ENCODE results near the gene C2orf80.
"Not testable (repeated sequence)": the region's sequence is repeated elsewhere in the genome, so short reads cannot be mapped to it uniquely, and the experiment has no call there.

The C2orf80 gene

DNA sequence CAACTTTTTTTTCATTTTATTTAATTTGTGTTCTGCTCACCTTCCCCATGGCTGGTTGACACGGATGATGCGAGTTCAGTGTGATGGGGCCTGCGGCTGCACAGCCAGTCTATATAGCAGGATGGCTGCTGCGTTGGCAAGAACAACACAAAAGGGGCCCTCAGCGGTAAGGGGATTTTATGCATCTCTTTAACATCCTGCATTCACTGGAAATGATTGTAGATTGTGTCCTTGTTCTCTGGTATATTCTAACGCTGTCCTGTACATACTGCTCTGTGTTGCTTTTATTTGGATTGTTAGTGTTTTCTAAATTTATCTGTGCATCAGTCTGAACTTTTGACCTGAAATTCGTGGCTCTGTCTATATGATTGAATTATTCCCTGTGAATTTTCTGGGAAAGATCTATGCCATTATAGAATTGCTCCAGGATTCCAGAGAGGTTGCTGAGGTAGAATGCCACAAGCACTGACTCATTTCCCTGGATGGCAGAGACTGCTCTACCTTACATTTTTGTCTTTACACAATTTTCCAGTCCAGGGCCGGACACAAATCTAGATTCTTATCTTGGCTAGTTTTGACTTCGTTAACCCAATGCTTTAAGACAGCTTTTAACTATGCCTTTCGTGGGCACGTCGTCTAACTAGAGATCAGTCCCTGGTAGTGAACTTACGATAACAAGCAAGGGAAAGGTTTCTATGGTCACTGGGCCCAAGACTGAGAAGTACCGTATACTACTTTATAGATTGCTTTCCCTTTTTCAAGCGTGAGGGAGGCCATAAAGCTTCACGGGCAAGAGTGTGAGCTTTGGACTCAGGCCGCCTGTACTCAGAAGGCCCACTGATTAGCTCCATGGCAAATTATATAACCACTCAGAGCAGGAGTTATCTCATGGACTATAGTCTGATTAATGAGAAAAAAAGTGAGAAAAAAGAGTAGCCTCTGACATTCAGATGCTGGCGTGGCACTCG, 59.8 kb downstream of the C2orf80 start, which contains the start of gene CRYGC:
Gene CRYGC, minus strand, starts transcription at position 85 of the 968 bp plus-strand sequence. Its CDS starts 36 bp downstream, at position 49.
- no peak within 1 kb of the TSS for H3K27ac ChIP-seq
- H3K4me3 ChIP-seq (IDR thresholded peaks at IDR 0.05; ENCODE audit: insufficient read depth, low read depth, low read length): no peak within 1 kb of the TSS
- no peak within 1 kb of the TSS for H2AFZ ChIP-seq (ENCODE audit: low read depth)
- no peaks in the 10 kb centered on the region for H3K27me3 ChIP-seq (ENCODE audit: insufficient read depth, low read depth)
- no peaks in the 10 kb centered on the region for H3K36me3 ChIP-seq (ENCODE audit: insufficient read depth)
- H3K9ac ChIP-seq: no peak within 1 kb of the TSS
- no peaks in the 10 kb centered on the region for H3K79me2 ChIP-seq (ENCODE audit: insufficient read depth, low read depth)
- no peaks in the 10 kb centered on the region for H4K20me1 ChIP-seq (ENCODE audit: insufficient read depth)
- H3K4me2 ChIP-seq: no peak within 1 kb of the TSS
- no peaks in the 10 kb centered on the region for H3K4me1 ChIP-seq (ENCODE audit: low read depth, poor library complexity, severe bottlenecking)
- no peak for TF ChIP-seq CTCF (conservative IDR thresholded peaks at IDR 0.05; ENCODE audit: low read depth, low read length)

DNA sequence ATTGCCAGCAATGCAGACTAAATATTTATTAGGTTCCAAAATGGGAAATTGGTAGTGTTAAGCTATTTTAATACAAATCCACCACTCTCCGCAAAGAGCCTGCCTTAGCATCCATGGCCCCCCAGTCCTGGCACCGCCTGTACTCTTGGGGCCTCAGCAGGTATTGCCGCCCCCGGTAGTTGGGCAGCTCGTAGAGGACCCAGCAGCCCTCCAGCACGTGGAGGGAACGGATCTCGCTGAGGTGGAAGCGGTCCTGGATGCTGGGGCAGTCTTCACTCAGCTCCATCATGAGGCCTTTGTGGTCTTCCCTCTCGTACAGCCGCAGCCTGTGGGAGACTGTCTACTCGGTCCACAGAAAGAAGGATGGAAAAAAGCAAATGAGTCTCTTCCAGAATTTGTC, 61.7 kb downstream of the C2orf80 start:
- no peak overlapping the region for H2AFZ ChIP-seq (ENCODE audit: low read depth)
- no peaks in the 10 kb centered on the region for H3K4me1 ChIP-seq (ENCODE audit: low read depth, poor library complexity, severe bottlenecking)

DNA sequence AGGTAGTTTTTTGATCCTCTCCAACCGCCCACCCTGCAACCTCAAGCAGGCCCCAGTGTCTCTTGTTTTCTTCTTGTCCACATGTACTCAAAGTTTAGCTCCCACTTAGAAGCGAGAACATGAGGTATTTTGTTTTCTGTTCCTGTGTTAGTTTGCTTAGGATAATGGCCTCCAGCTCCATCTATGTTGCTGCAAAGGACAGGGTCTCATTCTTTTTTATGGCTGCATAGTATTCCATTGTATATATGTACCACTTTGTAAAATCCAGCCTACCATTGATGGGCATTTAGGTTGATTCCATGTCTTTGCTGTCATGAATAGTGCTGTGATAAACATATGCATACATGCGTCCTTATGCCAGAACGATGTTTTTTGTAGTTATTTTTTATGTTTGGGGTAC, 62.7 kb downstream of the C2orf80 start:
- no peaks in the 10 kb centered on the region for H3K79me2 ChIP-seq (ENCODE audit: insufficient read depth, low read depth)

More for the DNA sequence above, 61.7 kb downstream of the C2orf80 start:
- no peaks in the 10 kb centered on the region for H3K36me3 ChIP-seq (ENCODE audit: insufficient read depth)
- no peaks in the 10 kb centered on the region for H3K27me3 ChIP-seq (ENCODE audit: insufficient read depth, low read depth)
- no peak overlapping the region for H3K4me2 ChIP-seq
- no peaks in the 10 kb centered on the region for H4K20me1 ChIP-seq (ENCODE audit: insufficient read depth)
- H3K9ac ChIP-seq: no peak overlapping the region
- no peak for TF ChIP-seq CTCF (conservative IDR thresholded peaks at IDR 0.05; ENCODE audit: low read depth, low read length)
- H3K79me2 ChIP-seq (ENCODE audit: insufficient read depth, low read depth): no peaks in the 10 kb centered on the region
- H3K4me3 ChIP-seq (IDR thresholded peaks at IDR 0.05; ENCODE audit: insufficient read depth, low read depth, low read length): no peak overlapping the region
- H3K27ac ChIP-seq: no peak overlapping the region

DNA sequence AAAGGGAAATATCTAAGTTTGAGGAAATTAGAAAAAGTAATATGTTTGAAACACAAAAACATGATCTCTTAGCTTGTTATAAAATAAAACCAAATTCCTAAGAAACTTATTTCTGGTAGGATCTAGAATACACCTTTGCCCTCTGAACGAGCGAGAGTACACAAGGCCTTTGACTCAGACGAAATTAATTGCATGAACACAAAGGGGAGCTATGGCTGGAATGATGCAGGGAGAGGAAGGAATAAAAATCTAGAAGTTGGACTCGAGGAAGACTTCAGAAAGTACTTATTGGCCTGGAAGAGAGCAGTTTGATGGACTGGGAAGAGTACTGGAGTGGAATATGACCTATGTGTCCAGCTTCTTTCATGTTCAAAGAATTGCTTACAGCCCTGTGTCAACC, 64.6 kb downstream of the C2orf80 start:
- H2AFZ ChIP-seq (ENCODE audit: low read depth): no peak overlapping the region
- no peak overlapping the region for H3K4me2 ChIP-seq
- H4K20me1 ChIP-seq (ENCODE audit: insufficient read depth): no peaks in the 10 kb centered on the region
- H3K27ac ChIP-seq: no peak overlapping the region
- no peaks in the 10 kb centered on the region for H3K36me3 ChIP-seq (ENCODE audit: insufficient read depth)
- H3K9ac ChIP-seq: no peak overlapping the region
- H3K4me3 ChIP-seq (IDR thresholded peaks at IDR 0.05; ENCODE audit: insufficient read depth, low read depth, low read length): no peak overlapping the region
- no peaks in the 10 kb centered on the region for H3K4me1 ChIP-seq (ENCODE audit: low read depth, poor library complexity, severe bottlenecking)
- no peaks in the 10 kb centered on the region for H3K79me2 ChIP-seq (ENCODE audit: insufficient read depth, low read depth)
- TF ChIP-seq CTCF (conservative IDR thresholded peaks at IDR 0.05; ENCODE audit: low read depth, low read length): no peak
- no peaks in the 10 kb centered on the region for H3K27me3 ChIP-seq (ENCODE audit: insufficient read depth, low read depth)

More for the DNA sequence above, 62.7 kb downstream of the C2orf80 start:
- TF ChIP-seq CTCF (conservative IDR thresholded peaks at IDR 0.05; ENCODE audit: low read depth, low read length): no peak
- Histone ChIP-seq H3K9ac (no peak overlapping the region), H3K4me2 (no peak overlapping the region), H3K4me3 (IDR thresholded peaks at IDR 0.05; ENCODE audit: insufficient read depth, low read depth, low read length) (no peak overlapping the region), H4K20me1 (ENCODE audit: insufficient read depth) (no peaks in the 10 kb centered on the region), H3K27me3 (ENCODE audit: insufficient read depth, low read depth) (no peaks in the 10 kb centered on the region), H3K27ac (no peak overlapping the region), H3K4me1 (ENCODE audit: low read depth, poor library complexity, severe bottlenecking) (no peaks in the 10 kb centered on the region), H2AFZ (ENCODE audit: low read depth) (no peak overlapping the region), H3K36me3 (ENCODE audit: insufficient read depth) (no peaks in the 10 kb centered on the region)

- not testable (repeated sequence) for H2AFZ ChIP-seq (ENCODE audit: low read depth)
Measured at GRCh38 chr2:208124013-208124715, 65.7 kb downstream of the C2orf80 start, which contains the start of gene CRYGD. TSS of gene CRYGD (minus strand) at chr2:208124524. CDS start at chr2:208124473, 51 bp downstream.

More at GRCh38 chr2:208124013-208124715, 65.7 kb downstream of the C2orf80 start, which contains the start of gene CRYGD:
- H3K27me3 ChIP-seq (ENCODE audit: insufficient read depth, low read depth); H3K4me3 ChIP-seq (IDR thresholded peaks at IDR 0.05; ENCODE audit: insufficient read depth, low read depth, low read length); H3K4me1 ChIP-seq (ENCODE audit: low read depth, poor library complexity, severe bottlenecking); H3K4me2 ChIP-seq; H3K27ac ChIP-seq; H3K79me2 ChIP-seq (ENCODE audit: insufficient read depth, low read depth); H4K20me1 ChIP-seq (ENCODE audit: insufficient read depth); H3K36me3 ChIP-seq (ENCODE audit: insufficient read depth); H3K9ac ChIP-seq: not testable (repeated sequence)

Data from KMS-11 (cell line).